Activated CD8-positive, alpha-beta T cell treated with anti-CD3 and anti-CD28 coated beads for 36 hours (primary cell): Measurements from ENCODE around the gene DNLZ. TPM values are rescaled to one million over a fixed set of nuclear protein-coding genes. Genes with fewer than 3 reads are reported as not detected.

Experiments
- ATAC-seq: fragments of 200-7000 bp; cut with Tn5 transposase; one replicate; pipeline ENCODE4 v1.10.0; 2021; ENCODE audit warnings: mild to moderate bottlenecking, moderate library complexity
- CTCF ChIA-PET: fragments of 350-600 bp; sonication (Branson Sonifier 250); formaldehyde crosslinking; loops from one replicate; lab custom pipeline; 2021; ENCODE audit warnings: antibody characterized with exemption; lab: Charles Lee
- POLR2A ChIA-PET: fragments of 350-600 bp; sonication (Branson Sonifier 250); formaldehyde crosslinking; loops from one replicate; lab custom pipeline; 2021; ENCODE audit warnings: antibody characterized with exemption; lab: Charles Lee
- DNase-seq: peaks from one replicate; pipeline ENCODE4 v3.0.0-alpha.2; 2020
- H3K27ac Mint-ChIP-seq: one replicate; pipeline ENCODE4 v1.8.0; 2021; ENCODE audit warnings: mild to moderate bottlenecking, mixed read lengths
- H3K27me3 Mint-ChIP-seq: one replicate; pipeline ENCODE4 v1.8.0; 2021; ENCODE audit warnings: mixed read lengths
- H3K36me3 Mint-ChIP-seq: one replicate; pipeline ENCODE4 v1.8.0; 2021; ENCODE audit warnings: low read depth, mixed read lengths
- H3K4me1 Mint-ChIP-seq: one replicate; pipeline ENCODE4 v1.8.0; 2021; ENCODE audit warnings: low read depth, mixed read lengths
- H3K4me3 Mint-ChIP-seq: one replicate; pipeline ENCODE4 v1.8.0; 2021; ENCODE audit warnings: mild to moderate bottlenecking, moderate library complexity, mixed read lengths
- H3K9me3 Mint-ChIP-seq: one replicate; pipeline ENCODE4 v1.8.0; 2021; ENCODE audit warnings: mixed read lengths
- CTCF ChIP-seq: fragments of 200-600 bp; IDR thresholded peaks from one replicate; pipeline ENCODE4 v1.8.0; 2022; ENCODE audit warnings: antibody characterized with exemption, mild to moderate bottlenecking
- intact Hi-C: fragments of 100-400 bp; cut with micrococcal nuclease; formaldehyde crosslinking; loops from one replicate; pipeline ENCODE4 v1.10.0; 2022
- total RNA-seq, 2 experiments: library from RNA; stranded (reverse); gene quantifications; one replicate each; pipeline ENCODE4 v1.2.3, GENCODE V29; 2021

DNLZ gene
- total RNA-seq, 2 experiments from 2014 or later: 16.1 to 17.4 TPM

- no peak for ATAC-seq
- Mint-ChIP-seq H3K4me1 (peaks cover 14% of the 10 kb centered on the region), H3K4me3 (no peak overlapping the region), H3K9me3 (no peaks in the 10 kb centered on the region), H3K36me3 (peaks cover 50% of the 10 kb centered on the region), H3K27ac (no peak overlapping the region), H3K27me3 (no peaks in the 10 kb centered on the region)
- POLR2A ChIA-PET: interaction anchor here (0.9 to 1.0 kb wide), 2 partner anchors 14 to 20 kb away, joined by 3 read pairs; no protein-coding TSS in a partner anchor
- intact Hi-C loops: no loop called here
- no peak for DNase-seq
- no peak for TF ChIP-seq CTCF
- CTCF ChIA-PET: no interaction called here
Measured at GRCh38 chr9:136394312-136395019, 30.9 kb upstream of the DNLZ start.

- Mint-ChIP-seq H3K4me1 (peaks cover 6% of the 10 kb centered on the region), H3K4me3 (no peak overlapping the region), H3K27me3 (no peaks in the 10 kb centered on the region), H3K9me3 (no peaks in the 10 kb centered on the region), H3K36me3 (peaks cover 48% of the 10 kb centered on the region), H3K27ac (no peak overlapping the region)
- ATAC-seq: no peak
- no peak for DNase-seq
- CTCF ChIA-PET: interaction anchor here (1.9 kb wide), 1 partner anchor 30 kb away, joined by 4 read pairs; the partner anchor contains the start of gene DNLZ
- intact Hi-C loops: no loop called here
- TF ChIP-seq CTCF: no peak
- POLR2A ChIA-PET: interaction anchor here (0.8 to 1.0 kb wide), 2 partner anchors 15 to 37 kb away, joined by 3 read pairs; no protein-coding TSS in a partner anchor
Measured at GRCh38 chr9:136393531-136393930, 30.0 kb upstream of the DNLZ start.

GRCh38 chr9:136392538-136393449 lies 29.2 kb upstream of the DNLZ start:
- no peaks in the 10 kb centered on the region for H3K4me1 Mint-ChIP-seq
- peaks cover 47% of the 10 kb centered on the region for H3K36me3 Mint-ChIP-seq
- no peak for ATAC-seq
- TF ChIP-seq CTCF: no peak
- H3K4me3 Mint-ChIP-seq: no peak overlapping the region
- intact Hi-C loops: no loop called here
- H3K9me3 Mint-ChIP-seq: no peaks in the 10 kb centered on the region
- POLR2A ChIA-PET: interaction anchor here (0.6 to 1.9 kb wide), 5 partner anchors 10 to 261 kb away, joined by 3 to 6 read pairs (median 3); partner anchors contain the start of gene CARD9
- H3K27me3 Mint-ChIP-seq: no peaks in the 10 kb centered on the region
- CTCF ChIA-PET: interaction anchor here (0.9 to 1.9 kb wide), 2 partner anchors 29 to 47 kb away, joined by 3 to 4 read pairs; partner anchors contain the start of gene DNLZ
- DNase-seq: no peak
- no peak overlapping the region for H3K27ac Mint-ChIP-seq

GRCh38 chr9:136391737-136392537 lies 28.4 kb upstream of the DNLZ start:
- Mint-ChIP-seq H3K36me3 (peaks cover 50% of the 10 kb centered on the region), H3K27ac (no peak overlapping the region), H3K4me3 (no peak overlapping the region), H3K4me1 (no peaks in the 10 kb centered on the region), H3K27me3 (no peaks in the 10 kb centered on the region), H3K9me3 (no peaks in the 10 kb centered on the region)
- no peak for TF ChIP-seq CTCF
- ChIA-PET CTCF (interaction anchor here (0.9 to 1.9 kb wide), 3 partner anchors 28 to 46 kb away, joined by 3 to 4 read pairs (median 4); partner anchors contain the start of gene DNLZ), POLR2A (interaction anchor here (0.6 to 1.9 kb wide), 7 partner anchors 9 to 262 kb away, joined by 3 to 6 read pairs (median 4); partner anchors contain the start of genes CARD9 and DNLZ)
- intact Hi-C loops: no loop called here
- ATAC-seq (no peak), DNase-seq (no peak)
